HEK293T (cell line): ENCODE measurements around the gene TRPM3.

Experiments
- BHLHE40 ChIP-seq: fragments of 450-650 bp; IDR thresholded peaks from 2 replicates; pipeline ENCODE4 v1.6.1; 2016; ENCODE audit warnings: mild to moderate bottlenecking, moderate library complexity, borderline replicate concordance
- CTBP1 ChIP-seq: fragments of 450-650 bp; IDR thresholded peaks from 2 replicates; pipeline ENCODE4 v1.6.1; 2016; ENCODE audit warnings: borderline replicate concordance
- ELF4 ChIP-seq: fragments of 450-650 bp; IDR thresholded peaks from 2 replicates; pipeline ENCODE4 v1.6.1; 2017; ENCODE audit warnings: antibody characterized with exemption
- FOXM1 ChIP-seq: fragments of 450-650 bp; IDR thresholded peaks from 2 replicates; pipeline ENCODE4 v1.6.1; 2017; ENCODE audit warnings: mild to moderate bottlenecking, borderline replicate concordance
- HDGF ChIP-seq: fragments of 450-650 bp; IDR thresholded peaks from 2 replicates; pipeline ENCODE4 v1.6.1; 2017; ENCODE audit warnings: antibody characterized with exemption, borderline replicate concordance
- L3MBTL2 ChIP-seq: fragments of 450-650 bp; conservative IDR thresholded peaks from 2 replicates; pipeline ENCODE4 v1.6.1; 2016; ENCODE audit warnings: mild to moderate bottlenecking
- LEF1 ChIP-seq: fragments of 450-650 bp; IDR thresholded peaks from 2 replicates; pipeline ENCODE4 v1.6.1; 2017; ENCODE audit warnings: mild to moderate bottlenecking, borderline replicate concordance
- NFRKB ChIP-seq: fragments of 450-650 bp; IDR thresholded peaks from 2 replicates; pipeline ENCODE4 v1.6.1; 2016; ENCODE audit warnings: mild to moderate bottlenecking, moderate library complexity
- SUZ12 ChIP-seq: fragments of 450-650 bp; IDR thresholded peaks from 2 replicates; pipeline ENCODE4 v1.6.1; 2016; ENCODE audit warnings: mild to moderate bottlenecking
- TARDBP ChIP-seq: fragments of 450-650 bp; IDR thresholded peaks from 2 replicates; pipeline ENCODE4 v1.6.1; 2016

DNA sequence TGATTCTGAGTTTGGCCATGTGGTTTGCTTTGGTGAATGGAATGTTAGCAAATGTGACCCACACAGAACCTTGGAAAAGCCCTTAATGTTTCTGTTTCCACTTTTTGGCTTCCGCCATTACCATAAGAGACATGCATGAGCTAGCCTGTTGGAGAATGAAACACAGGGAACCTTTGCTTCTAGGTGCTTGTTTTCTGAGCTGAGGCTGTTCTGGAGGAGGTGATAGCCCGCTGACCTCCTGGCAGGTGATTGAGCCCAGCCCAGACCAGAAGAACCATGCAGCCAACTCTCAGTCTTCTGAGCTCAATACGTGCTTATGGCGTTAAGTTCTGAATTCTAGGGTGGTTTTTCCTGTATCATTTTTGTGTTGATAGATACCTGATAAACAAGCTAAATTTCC lies 558.4 kb downstream of the TRPM3 start:
- no peak for TF ChIP-seq FOXM1
- TF ChIP-seq BHLHE40: no peak
- no peak for TF ChIP-seq NFRKB
- TF ChIP-seq LEF1: no peak
- no peak for TF ChIP-seq HDGF
- no peak for TF ChIP-seq SUZ12
- TF ChIP-seq CTBP1: no peak
- TF ChIP-seq ELF4: no peak
- no peak for TF ChIP-seq L3MBTL2
- no peak for TF ChIP-seq TARDBP
